Astrocyte of the spinal cord (primary cell): ENCODE results near the gene PDE8B.
A peak's percentile ranks its signal among the peaks of the same experiment; 100 is the strongest.

Experiments
- DNase-seq: peaks from one replicate; pipeline ENCODE4 v3.0.0; 2011; ENCODE audit warnings: low read depth, low spot score
- H3K4me3 ChIP-seq: 2 replicates; pipeline ENCODE4 v1.5.1; 2011; ENCODE audit warnings: low read depth, mild to moderate bottlenecking, low read length, moderate library complexity
- in situ Hi-C: cut with HindIII; loops from 2 replicates; pipeline ENCODE4 v1.10.0; 2017; ENCODE audit warnings: low sequenced_read_pairs
- TF ChIP-seq, protein P1 (sequence below): IDR thresholded peaks from 2 replicates; pipeline ENCODE4 v1.5.1; 2012; ENCODE audit warnings: low read depth, mild to moderate bottlenecking, low read length, inconsistent platforms

Gene PDE8B

DNA sequence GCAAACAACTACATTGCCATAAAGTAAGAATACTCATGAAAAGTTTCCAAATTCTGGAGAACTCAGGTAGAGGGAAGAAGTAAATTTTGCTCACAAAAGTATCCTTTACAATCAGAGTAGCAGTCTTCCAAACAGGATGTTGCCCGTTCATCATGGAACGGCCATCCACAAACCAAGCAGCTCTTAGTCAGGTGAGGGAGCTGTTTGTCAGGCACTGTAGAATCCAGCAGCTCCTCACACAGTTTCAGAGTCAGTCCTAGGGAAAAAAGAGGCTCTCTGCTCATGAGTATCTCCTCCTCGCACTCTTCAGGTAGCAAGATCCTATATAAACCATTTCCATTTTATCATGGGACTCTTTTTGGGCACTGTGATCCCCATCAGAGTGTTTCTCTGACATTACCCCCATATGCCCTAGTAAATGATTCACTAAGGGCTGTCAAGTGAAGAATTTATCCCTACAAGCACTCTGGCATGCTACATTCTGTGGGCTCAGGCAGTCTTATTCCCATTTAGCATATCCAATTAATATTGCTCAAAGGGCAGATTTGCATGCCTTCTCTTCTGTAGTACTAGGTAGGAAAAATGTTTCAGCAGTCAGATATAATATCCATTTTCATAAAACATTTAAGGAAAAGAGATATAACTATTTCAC, 183.7 kb downstream of the PDE8B start:
- no peak overlapping the region for H3K4me3 ChIP-seq
- in situ Hi-C loops: no loop called here
- TF ChIP-seq, protein P1, sequence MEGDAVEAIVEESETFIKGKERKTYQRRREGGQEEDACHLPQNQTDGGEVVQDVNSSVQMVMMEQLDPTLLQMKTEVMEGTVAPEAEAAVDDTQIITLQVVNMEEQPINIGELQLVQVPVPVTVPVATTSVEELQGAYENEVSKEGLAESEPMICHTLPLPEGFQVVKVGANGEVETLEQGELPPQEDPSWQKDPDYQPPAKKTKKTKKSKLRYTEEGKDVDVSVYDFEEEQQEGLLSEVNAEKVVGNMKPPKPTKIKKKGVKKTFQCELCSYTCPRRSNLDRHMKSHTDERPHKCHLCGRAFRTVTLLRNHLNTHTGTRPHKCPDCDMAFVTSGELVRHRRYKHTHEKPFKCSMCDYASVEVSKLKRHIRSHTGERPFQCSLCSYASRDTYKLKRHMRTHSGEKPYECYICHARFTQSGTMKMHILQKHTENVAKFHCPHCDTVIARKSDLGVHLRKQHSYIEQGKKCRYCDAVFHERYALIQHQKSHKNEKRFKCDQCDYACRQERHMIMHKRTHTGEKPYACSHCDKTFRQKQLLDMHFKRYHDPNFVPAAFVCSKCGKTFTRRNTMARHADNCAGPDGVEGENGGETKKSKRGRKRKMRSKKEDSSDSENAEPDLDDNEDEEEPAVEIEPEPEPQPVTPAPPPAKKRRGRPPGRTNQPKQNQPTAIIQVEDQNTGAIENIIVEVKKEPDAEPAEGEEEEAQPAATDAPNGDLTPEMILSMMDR: no peak
- no peak for DNase-seq

DNA sequence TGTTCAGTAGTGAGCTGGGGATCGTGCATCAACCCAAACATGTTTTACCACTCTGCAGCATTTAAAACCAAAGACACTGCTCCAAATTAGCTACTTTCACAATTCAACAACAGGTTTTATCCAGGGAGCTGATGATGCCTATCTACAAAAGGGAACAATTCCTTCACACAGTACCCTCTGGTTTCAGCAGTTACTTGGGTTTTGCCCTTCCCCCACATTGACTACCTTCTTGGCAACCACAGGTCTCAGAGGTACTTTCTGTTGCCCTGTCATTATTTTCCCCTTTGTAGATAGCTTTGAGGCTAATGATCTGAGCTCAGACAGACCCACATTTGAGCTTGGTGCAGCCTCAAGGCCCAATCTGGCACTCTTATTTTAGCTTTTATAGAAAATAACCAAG, 185.5 kb downstream of the PDE8B start:
- TF ChIP-seq, protein P1: no peak
- in situ Hi-C loops: no loop called here
- no peak for DNase-seq
- no peak overlapping the region for H3K4me3 ChIP-seq

GRCh38 chr5:77397686-77398292, 187.3 kb downstream of the PDE8B start:
- in situ Hi-C loops: no loop called here
- TF ChIP-seq, protein P1: no peak
- DNase-seq: peak; percentile 9
- H3K4me3 ChIP-seq: no peak overlapping the region

DNA sequence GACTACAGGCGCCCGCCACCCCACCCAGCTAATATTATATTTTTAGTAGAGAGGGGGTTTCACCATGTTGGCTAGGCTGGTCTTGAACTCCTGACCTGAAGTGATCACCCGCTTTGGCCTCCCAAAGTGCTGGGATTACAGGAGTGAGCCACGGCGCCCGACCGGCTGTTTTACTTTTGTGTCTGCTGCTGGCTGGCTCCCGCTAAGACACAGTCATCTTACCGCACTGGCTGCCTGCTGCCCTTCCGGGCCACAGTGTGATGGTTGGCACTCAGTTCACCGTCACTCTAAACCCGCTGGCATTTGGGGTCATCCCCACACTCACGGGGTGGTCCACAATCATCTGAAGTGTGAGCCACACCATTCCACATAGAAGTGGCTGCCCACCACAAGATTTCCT, 188.0 kb downstream of the PDE8B start:
- H3K4me3 ChIP-seq: no peak overlapping the region
- TF ChIP-seq, protein P1: no peak
- no peak for DNase-seq
- in situ Hi-C loops: no loop called here

DNA sequence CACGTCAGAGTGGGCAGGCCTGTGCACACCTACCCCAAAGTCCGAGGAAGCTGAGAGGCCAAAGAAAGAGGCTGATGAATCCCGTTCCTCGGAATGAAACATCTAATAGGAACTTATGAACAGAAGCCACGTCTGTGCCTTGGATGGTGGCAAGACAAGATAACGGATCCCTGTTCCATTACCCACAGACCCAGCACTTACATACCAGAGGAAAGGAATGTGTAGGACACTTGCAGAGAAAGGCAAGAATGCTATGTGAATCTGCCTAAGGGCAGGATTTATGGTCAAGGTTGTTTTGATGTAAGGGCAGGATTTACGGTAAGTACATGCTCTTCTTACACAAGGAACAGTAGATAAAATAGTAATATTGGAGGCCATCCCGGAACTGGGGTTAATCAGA, 188.4 kb downstream of the PDE8B start:
- no peak for DNase-seq

GRCh38 chr5:77400645-77401044, 190.2 kb downstream of the PDE8B start:
- in situ Hi-C loops: no loop called here
- H3K4me3 ChIP-seq: no peak overlapping the region
- TF ChIP-seq, protein P1: no peak
- no peak for DNase-seq

More for the DNA sequence above, 188.4 kb downstream of the PDE8B start:
- TF ChIP-seq, protein P1: no peak
- in situ Hi-C loops: no loop called here
- no peak overlapping the region for H3K4me3 ChIP-seq
